Muscle layer of duodenum (tissue), 2 donors: Measurements from ENCODE around the gene SMG6.
"Not testable (repeated sequence)": the region's sequence is repeated elsewhere in the genome, so short reads cannot be mapped to it uniquely, and the experiment has no call there.

Experiments used
- H3K27ac ChIP-seq: one replicate; pipeline ENCODE4 v1.7.0; 2013; ENCODE audit warnings: mild to moderate bottlenecking, low read length
- H3K27me3 ChIP-seq: one replicate; pipeline ENCODE4 v1.7.0; 2013; ENCODE audit warnings: low read depth, mild to moderate bottlenecking, control low read depth, low read length
- H3K36me3 ChIP-seq, 2 donors: one replicate each; pipeline ENCODE4 v1.7.0; 2013; ENCODE audit warnings: low read length in 2 of 2, control low read depth in 1 of 2, mild to moderate bottlenecking in 1 of 2; ENCODE audit not compliant: insufficient read depth in 2 of 2, control insufficient read depth in 1 of 2
- H3K4me1 ChIP-seq, 2 donors: one replicate each; pipeline ENCODE4 v1.7.0; 2013; ENCODE audit warnings: low read length in 2 of 2, mild to moderate bottlenecking in 2 of 2, control low read depth in 1 of 2, moderate library complexity in 1 of 2; ENCODE audit not compliant: insufficient read depth in 2 of 2, control insufficient read depth in 1 of 2
- H3K4me3 ChIP-seq, 2 donors: one replicate each; pipeline ENCODE4 v1.7.0; 2013; ENCODE audit warnings: low read length in 2 of 2, low read depth in 1 of 2, mild to moderate bottlenecking in 1 of 2
- H3K9me3 ChIP-seq, 2 donors: one replicate each; pipeline ENCODE4 v1.7.0; 2013; ENCODE audit warnings: low read length in 2 of 2, control low read depth in 1 of 2, mild to moderate bottlenecking in 1 of 2; ENCODE audit not compliant: control insufficient read depth in 1 of 2
- donor health status: healthy.

Gene SMG6

DNA sequence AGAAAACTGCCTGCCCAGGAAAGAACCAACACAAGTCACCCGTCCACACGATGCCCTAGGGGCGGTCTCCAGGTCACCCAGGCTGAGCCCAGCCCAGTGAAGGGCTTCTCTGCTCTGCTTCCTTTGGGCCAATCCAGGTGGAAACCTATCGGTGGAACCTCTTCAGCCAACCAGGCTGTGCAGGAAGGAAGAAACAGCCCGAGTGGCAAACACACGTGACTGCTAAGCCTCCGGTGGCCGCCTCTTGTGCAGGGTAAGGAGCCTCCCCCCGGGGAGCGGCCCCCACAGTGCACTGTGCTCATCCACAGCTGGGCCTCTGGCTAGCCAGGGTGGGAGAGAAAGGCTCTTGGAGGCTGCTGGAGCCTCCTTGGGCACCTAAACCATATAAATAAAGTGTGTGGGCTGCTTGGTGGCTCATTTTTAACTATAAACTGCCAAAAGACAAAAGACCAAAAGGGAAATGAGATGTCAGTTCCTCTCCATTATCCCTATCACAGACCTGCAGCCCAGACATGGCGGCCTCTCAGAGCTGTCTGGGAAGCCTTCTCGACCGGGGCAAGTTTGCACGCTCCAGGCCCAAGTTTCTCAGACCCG is 280.8 kb downstream of the SMG6 start:
- peaks cover 1% of the 10 kb centered on the region for H3K27me3 ChIP-seq
- no peaks in the 10 kb centered on the region for H3K9me3 ChIP-seq
- no peak overlapping the region for H3K27ac ChIP-seq
- no peaks in the 10 kb centered on the region for H3K36me3 ChIP-seq
- peaks cover 0 to 25% of the 10 kb centered on the region in 2 donors for H3K4me1 ChIP-seq
- H3K4me3 ChIP-seq = no peak overlapping the region

DNA sequence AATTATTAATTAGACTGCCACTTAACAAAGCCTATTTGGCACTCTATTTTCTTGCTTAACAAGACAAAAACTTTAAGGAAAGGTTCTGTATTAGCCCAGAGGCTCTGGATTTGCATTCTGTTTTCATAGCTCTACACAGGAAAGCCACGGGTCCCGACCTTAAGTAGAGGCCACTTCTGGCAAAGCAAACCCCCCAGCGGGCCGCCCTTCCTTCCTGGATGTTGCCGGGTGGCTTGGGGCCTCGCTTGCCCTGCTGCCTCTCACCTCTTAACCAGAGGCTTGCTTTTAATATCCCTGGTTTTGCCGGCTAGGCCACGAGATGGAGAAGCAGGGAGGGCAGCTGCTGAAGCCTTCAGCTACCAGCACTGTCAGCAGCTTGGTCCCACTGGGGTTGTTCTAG is 282.9 kb downstream of the SMG6 start:
- Histone ChIP-seq H3K27ac (no peak overlapping the region), H3K4me1 (peaks cover 0 to 23% of the 10 kb centered on the region in 2 donors), H3K27me3 (peaks cover 5% of the 10 kb centered on the region), H3K9me3 (no peaks in the 10 kb centered on the region), H3K4me3 (no peak overlapping the region), H3K36me3 (no peaks in the 10 kb centered on the region)

DNA sequence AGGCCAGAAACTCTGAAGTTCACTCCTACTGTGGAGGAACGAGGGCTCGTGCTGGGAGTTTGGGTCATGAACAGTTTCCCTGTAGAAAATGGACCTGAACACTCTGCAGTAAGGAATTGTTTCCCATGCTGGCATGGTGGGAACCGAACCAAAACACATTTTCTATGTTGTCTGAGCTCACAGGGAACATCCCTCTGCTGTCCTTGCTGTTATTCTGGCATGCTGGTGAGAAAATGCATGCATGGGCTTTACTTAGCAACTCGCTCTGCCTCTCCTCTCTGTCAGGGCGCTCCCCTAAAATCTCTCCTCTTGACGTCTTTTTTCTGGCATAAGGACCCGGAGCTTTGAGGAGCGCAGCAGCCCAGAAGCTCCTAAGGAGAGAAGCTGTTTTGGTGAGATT is 283.9 kb downstream of the SMG6 start:
- Histone ChIP-seq H3K27ac (no peak overlapping the region), H3K27me3 (peaks cover 5% of the 10 kb centered on the region), H3K36me3 (no peaks in the 10 kb centered on the region), H3K4me3 (no peak overlapping the region), H3K9me3 (no peaks in the 10 kb centered on the region), H3K4me1 (peaks cover 0 to 13% of the 10 kb centered on the region in 2 donors)

DNA sequence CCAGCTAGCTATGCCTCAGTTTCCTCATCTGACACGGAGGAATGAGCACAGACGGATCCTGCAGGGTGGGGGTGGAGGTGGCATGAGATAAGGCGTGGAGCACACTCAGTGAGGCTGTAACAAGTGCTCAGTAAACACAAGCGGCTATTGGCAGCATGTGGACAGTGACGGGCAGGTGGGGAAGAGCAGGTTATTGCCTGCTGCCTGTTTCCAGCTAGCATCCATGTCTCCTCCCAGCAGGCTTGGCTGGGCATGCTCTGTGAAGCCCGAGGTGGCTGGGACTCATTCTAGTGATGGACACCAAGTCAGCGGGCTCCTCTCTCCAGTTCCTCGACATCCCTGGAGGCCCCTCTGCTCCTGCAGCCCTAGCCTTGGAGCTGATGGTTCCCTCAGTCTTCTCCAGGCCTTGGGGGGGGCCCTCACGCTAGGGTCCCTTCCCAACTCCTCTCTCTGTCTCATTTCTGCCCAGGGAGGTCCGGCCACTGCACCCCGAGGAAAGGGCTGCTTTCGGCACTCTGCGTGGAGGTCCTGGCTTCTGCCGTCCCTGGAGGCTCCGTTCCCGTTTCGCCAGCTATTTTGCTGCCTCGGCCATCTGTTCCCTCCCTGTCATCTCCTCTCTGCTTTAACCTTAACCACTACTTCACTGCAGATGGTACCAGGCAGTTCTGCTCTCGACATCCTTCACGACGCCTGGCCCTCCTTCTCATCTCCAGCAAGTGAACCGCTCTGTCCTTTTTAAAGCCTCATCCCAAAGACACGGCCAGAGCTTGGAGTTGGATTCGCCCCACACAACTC is 284.7 kb downstream of the SMG6 start:
- no peak overlapping the region for H3K4me3 ChIP-seq

DNA sequence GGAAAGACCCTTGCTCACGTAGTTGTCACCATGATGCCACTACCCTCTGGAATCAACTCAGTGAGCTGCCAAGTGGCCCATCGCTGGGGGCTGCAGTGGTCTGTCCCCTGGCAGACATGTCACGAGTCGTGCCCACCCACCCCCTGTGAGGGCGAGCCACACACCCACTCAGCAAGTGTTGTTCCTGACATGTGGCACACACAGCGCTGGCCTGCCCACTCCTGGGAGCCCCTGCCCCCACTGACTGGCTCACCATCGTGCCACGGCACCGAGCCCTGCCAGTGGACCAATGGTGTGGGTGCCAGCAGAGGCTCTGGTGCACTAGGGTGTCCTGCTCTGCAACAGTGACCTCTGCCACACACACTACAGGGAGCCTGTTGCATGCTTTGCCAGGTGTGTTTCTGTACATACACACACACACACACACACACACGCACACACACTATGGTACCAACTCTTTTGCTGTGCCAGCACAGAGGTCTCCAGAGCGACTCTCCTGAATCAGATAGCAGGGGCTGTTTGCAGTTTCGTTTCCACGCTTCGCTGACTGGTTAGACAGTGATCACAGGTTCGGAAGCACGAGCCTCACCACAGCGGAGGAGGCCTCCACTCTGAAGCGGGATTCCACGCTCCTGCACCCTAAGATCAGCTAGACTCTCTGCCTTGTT is 286.2 kb downstream of the SMG6 start:
- H3K27ac ChIP-seq = no peak overlapping the region
- H3K4me1 ChIP-seq = no peaks in the 10 kb centered on the region
- H3K36me3 ChIP-seq = no peaks in the 10 kb centered on the region
- no peaks in the 10 kb centered on the region for H3K9me3 ChIP-seq
- no peak overlapping the region for H3K4me3 ChIP-seq
- H3K27me3 ChIP-seq = peaks cover 5% of the 10 kb centered on the region

More for the DNA sequence above, 284.7 kb downstream of the SMG6 start:
- no peaks in the 10 kb centered on the region for H3K9me3 ChIP-seq
- H3K27me3 ChIP-seq = peaks cover 5% of the 10 kb centered on the region
- no peaks in the 10 kb centered on the region for H3K36me3 ChIP-seq
- peaks cover 0 to 5% of the 10 kb centered on the region in 2 donors for H3K4me1 ChIP-seq
- H3K27ac ChIP-seq = no peak overlapping the region

DNA sequence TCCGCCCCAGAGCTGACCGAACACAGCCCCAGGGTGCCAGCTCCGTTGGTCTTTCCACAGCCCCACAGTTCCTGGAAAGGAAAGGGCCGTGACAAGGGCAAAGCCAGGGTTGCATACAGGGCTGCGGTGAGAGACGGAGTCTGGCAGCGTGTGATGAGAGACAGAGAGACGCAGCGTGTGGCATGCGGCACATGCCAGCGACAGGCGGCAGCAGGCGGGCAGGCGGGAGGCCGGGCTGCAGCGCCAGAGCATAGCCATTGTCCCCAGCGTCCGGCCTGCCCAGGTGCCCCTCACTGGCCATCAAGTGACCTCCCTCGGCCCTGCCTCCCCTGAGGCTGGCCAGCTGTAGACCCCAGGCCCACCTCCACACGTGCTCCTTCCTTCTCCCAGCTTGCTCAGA is 287.1 kb downstream of the SMG6 start:
- no peaks in the 10 kb centered on the region for H3K9me3 ChIP-seq
- H3K4me1 ChIP-seq = peaks cover 0 to 2% of the 10 kb centered on the region in 2 donors
- no peaks in the 10 kb centered on the region for H3K36me3 ChIP-seq
- peaks cover 5% of the 10 kb centered on the region for H3K27me3 ChIP-seq
- no peak overlapping the region for H3K4me3 ChIP-seq
- H3K27ac ChIP-seq = no peak overlapping the region

DNA sequence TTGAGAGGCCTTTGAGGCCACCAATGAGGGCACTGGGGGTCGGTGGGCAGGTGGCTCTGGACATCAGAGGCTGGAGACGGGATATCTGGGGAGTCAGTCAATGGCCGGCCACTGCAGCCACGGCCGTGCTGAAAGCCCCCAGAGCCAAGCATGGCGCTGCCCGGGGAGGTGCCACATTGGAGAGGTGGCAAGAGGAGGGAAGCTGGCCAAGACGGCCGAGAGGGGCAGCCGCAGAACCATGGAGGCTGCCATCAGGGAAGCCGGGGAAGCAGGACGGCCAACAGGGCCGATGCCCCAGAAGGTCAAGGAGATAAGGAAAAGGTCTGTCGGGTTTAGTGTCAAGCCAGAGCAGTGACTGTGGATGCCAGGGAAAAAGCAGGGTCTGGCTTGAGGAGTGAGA is 288.3 kb downstream of the SMG6 start:
- H3K27ac ChIP-seq = no peak overlapping the region
- peaks cover 5% of the 10 kb centered on the region for H3K27me3 ChIP-seq
- H3K9me3 ChIP-seq = no peaks in the 10 kb centered on the region
- H3K4me3 ChIP-seq = no peak overlapping the region
- peaks cover 0 to 4% of the 10 kb centered on the region in 2 donors for H3K4me1 ChIP-seq
- H3K36me3 ChIP-seq = no peaks in the 10 kb centered on the region

DNA sequence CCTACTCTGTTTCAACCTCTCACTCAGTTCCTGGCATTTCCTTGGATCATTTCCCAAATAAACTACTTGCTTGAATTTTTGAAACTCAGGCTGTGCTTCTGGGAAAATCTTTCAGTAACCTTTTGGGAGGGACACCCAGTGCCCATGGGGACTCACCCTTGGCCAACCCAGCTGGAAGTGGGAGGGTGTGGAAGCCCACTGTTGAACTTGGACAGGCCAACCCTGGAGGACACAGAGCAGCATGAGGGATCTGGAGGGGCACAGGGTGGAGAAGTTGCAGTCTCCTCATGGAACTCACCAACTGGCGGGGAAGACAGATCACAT is 289.6 kb downstream of the SMG6 start:
- Histone ChIP-seq H3K4me3 (no peak overlapping the region), H3K27me3 (peaks cover 5% of the 10 kb centered on the region), H3K4me1 (peaks cover 0 to 4% of the 10 kb centered on the region in 2 donors), H3K9me3 (no peaks in the 10 kb centered on the region), H3K27ac (no peak overlapping the region), H3K36me3 (no peaks in the 10 kb centered on the region)

DNA sequence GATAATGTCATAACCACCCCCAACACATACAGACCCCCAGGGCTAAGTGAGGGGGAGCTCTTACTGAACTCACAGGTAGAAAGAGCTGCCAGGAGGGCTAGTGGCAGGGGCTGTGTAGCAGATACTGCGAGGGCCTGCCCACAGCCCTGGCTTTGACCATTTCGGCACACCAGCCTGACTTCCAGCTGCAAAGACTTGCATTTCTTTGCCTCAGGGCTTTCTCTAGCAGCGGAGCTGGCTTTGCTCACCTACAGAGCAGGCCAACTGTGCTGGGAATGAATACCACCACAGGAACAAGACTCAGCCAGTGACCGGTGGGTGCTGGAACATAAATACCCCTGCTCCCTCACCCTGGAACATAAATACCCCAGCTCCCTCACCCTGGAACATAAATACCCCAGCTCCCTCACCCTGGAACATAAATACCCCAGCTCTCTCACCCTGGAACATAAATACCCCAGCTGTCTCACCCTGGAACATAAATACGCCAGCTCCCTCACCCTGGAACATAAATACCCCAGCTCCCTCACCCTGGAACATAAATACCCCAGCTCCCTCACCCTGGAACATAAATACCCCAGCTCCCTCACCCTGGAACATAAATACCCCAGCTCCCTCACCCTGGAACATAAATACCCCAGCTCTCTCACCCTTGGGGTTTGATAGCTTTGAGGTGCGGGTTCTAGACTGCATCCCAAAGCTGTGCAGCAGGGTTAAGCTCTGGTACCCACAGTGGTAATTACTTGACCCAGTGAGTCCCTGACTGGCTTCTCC is 290.2 kb downstream of the SMG6 start:
- H3K9me3 ChIP-seq, H3K27ac ChIP-seq, H3K4me1 ChIP-seq, H3K4me3 ChIP-seq, H3K27me3 ChIP-seq, H3K36me3 ChIP-seq: not testable (repeated sequence)

DNA sequence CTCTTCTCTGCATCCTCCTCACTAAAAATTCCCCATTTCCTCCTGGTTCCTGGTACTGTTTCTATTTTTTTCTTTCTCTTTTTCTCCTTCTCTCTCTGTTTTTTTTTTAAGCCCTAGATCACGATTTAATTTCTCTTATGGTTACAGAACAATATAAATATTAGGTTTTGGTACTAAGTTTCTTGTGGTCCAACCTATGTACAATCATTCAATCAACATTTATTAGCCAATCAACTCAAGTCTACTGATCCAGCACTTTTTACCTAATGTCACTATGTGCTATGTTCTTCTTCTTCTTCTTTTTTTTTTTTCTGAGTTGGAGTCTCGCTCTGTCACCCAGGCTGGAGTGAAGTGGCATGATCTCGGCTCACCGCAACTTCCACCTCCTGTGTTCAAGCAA is 291.1 kb downstream of the SMG6 start:
- no peaks in the 10 kb centered on the region for H3K9me3 ChIP-seq
- no peak overlapping the region for H3K27ac ChIP-seq
- H3K4me3 ChIP-seq = no peak overlapping the region
- peaks cover 2% of the 10 kb centered on the region for H3K27me3 ChIP-seq
- no peaks in the 10 kb centered on the region for H3K36me3 ChIP-seq
- H3K4me1 ChIP-seq = peaks cover 0 to 4% of the 10 kb centered on the region in 2 donors
